ENCODE data around the gene GPR161. TPM values are rescaled to one million over a fixed set of nuclear protein-coding genes. Genes with fewer than 3 reads are reported as not detected.
A peak's percentile ranks its signal among the peaks of the same experiment; 100 is the strongest.

The GPR161 gene
- total and polyA plus RNA-seq, 10 of the 15 experiments (the other 5 are each of a cell fraction or from before 2014, with no cell fraction given), result 0.07 to 0.49 (median 0.34) TPM; not detected in 2

GRCh38 chr1:168084396-168085231, 52.1 kb downstream of the GPR161 start:
- Histone ChIP-seq H2AFZ (ENCODE audit: control insufficient read depth, low read depth, low read length) (no peak overlapping the region), H3K4me3 (no peak overlapping the region), H3K9ac (ENCODE audit: control insufficient read depth, insufficient read depth, low read length) (no peak overlapping the region), H3K9me3 (replicated peaks; ENCODE audit: control insufficient read depth, insufficient read depth, low read length) (no peaks in the 10 kb centered on the region), H3K27me3 (replicated peaks in 1 of 2; ENCODE audit: control insufficient read depth in 2 of 2, insufficient read depth in 2 of 2, low read length in 1 of 2) (0 out of 4 replicates have a peak, but pooled peaks cover 0 to 1% of the 10 kb centered on the region in 2 experiments), H3K79me2 (ENCODE audit: control insufficient read depth, insufficient read depth, low read length) (no peaks in the 10 kb centered on the region), H3K36me3 (ENCODE audit: control insufficient read depth in 2 of 2, insufficient read depth in 2 of 2, low read length in 1 of 2) (no peaks in the 10 kb centered on the region), H3K27ac (ENCODE audit: control insufficient read depth, insufficient read depth) (no peak overlapping the region), H4K20me1 (ENCODE audit: control insufficient read depth, insufficient read depth) (no peaks in the 10 kb centered on the region), H3K4me2 (ENCODE audit: control insufficient read depth, insufficient read depth) (no peak overlapping the region), H3K4me1 (ENCODE audit: control insufficient read depth, insufficient read depth, low read length) (no peaks in the 10 kb centered on the region)
- no TSS peak for BruUV-seq (replicated peaks)
- ChIA-PET CTCF (interaction anchor here (0.7 to 7.2 kb wide), 27 partner anchors 9 to 1567 kb away, joined by 3 to 95 read pairs (median 4); partner anchors contain the start of genes DCAF6 and MPC2), RAD21 (ENCODE audit: unreplicated experiment) (interaction anchor here (0.8 to 4.1 kb wide), 4 partner anchors 61 to 277 kb away, joined by 3 to 18 read pairs (median 4); no protein-coding TSS in a partner anchor), POLR2A (interaction anchor here (0.7 to 1.4 kb wide), 2 partner anchors 142 to 730 kb away, joined by 3 read pairs; partner anchors contain the start of gene SFT2D2), SMC1A (ENCODE audit: uncharacterized antibody, unreplicated experiment) (interaction anchor here (0.6 to 1.9 kb wide), 6 partner anchors 9 to 237 kb away, joined by 3 to 6 read pairs (median 3); no protein-coding TSS in a partner anchor)
- in situ Hi-C loops (cut with MboI), result no loop called here
- intact Hi-C loops (cut with micrococcal nuclease; ENCODE audit: unreplicated experiment), result loop anchor here (2.0 to 10.0 kb wide), 4 partner anchors 56 to 367 kb away; partner anchors contain the start of gene SFT2D2
- ATAC-seq (peak; percentile 81), DNase-seq (ENCODE audit: low read depth, low spot score) (no peak), FAIRE-seq (no peak)
- 42% methylated on average over 13 of the region's 13 CpGs for WGBS (ENCODE audit: insufficient coverage, insufficient replicate concordance, low lambda C conversion rate, missing lambda C conversion rate)
- peak; percentile 67 to 94 (median 87) for TF ChIP-seq CTCF (IDR thresholded peaks at IDR 0.05 in 2 of 3, conservative IDR thresholded peaks at IDR 0.05 in 1 of 3; ENCODE audit: control insufficient read depth in 2 of 3, extremely low read depth in 1 of 3, insufficient read depth in 1 of 3, low read depth in 3 of 3, low read length in 3 of 3)
- TF ChIP-seq YY1 (IDR thresholded peaks at IDR 0.05; ENCODE audit: low read depth, low read length), result 0 out of 2 replicates have a peak, but pooled peaks have one; percentile 34
- TF ChIP-seq SMC3 (IDR thresholded peaks at IDR 0.05; ENCODE audit: borderline replicate concordance, low read length), result peak; percentile 34; the same call in 1 of the 2 replicates
- peak; percentile 42 for TF ChIP-seq RAD21 (IDR thresholded peaks at IDR 0.05; ENCODE audit: insufficient read depth, low read depth, low read length)
- TF ChIP-seq ZBTB33 (IDR thresholded peaks at IDR 0.05), result no peak
